HCT116 (cell line): Measurements from ENCODE around the gene TRERF1. TPM values are rescaled to one million over a fixed set of nuclear protein-coding genes. Genes with fewer than 3 reads are reported as not detected.

Source experiments
- ATAC-seq: fragments of 200-7000 bp; cut with Tn5 transposase; 2 replicates; pipeline ENCODE4 v1.9.1; 2020; ENCODE audit warnings: mild to moderate bottlenecking, moderate library complexity
- BruUV-seq: library from RNA; stranded (reverse); fragments of 400-500 nt; replicated peaks from 2 replicates; lab custom pipeline; 2021; lab: Mats Ljungman, UMichigan
- CTCF ChIA-PET: fragments of 300-600 bp; sonication (Branson Sonifier 250); formaldehyde crosslinking; loops from one replicate; lab custom pipeline; 2021; ENCODE audit warnings: antibody characterized with exemption; lab: Charles Lee
- POLR2A ChIA-PET: fragments of 300-600, 350-600 bp; sonication (Branson Sonifier 250); formaldehyde crosslinking; loops from one replicate; lab custom pipeline; 2021; ENCODE audit warnings: antibody characterized with exemption; lab: Charles Lee
- RAD21 ChIA-PET, 2 experiments: fragments of 300-600 bp; sonication (Branson Sonifier 250); formaldehyde crosslinking; loops; one replicate each; lab custom pipeline; 2023; ENCODE audit warnings: low total read pairs in 2 of 2; ENCODE audit not compliant: uncharacterized antibody in 2 of 2, unreplicated experiment in 2 of 2, low non-redundant PET in 1 of 2; lab: Charles Lee
- DNase-seq: peaks from one replicate; pipeline ENCODE4 v3.0.0-alpha.2; 2010; ENCODE audit warnings: low read depth, low spot score
- H2AFZ ChIP-seq: fragments of 200-600 bp; shearing (Covaris generic), sonication (generic); 2 replicates; pipeline ENCODE4 v1.6.1; 2017; ENCODE audit warnings: low read depth, mixed run types, mixed read lengths, antibody characterized with exemption, low read length; ENCODE audit not compliant: poor library complexity, severe bottlenecking
- H3K27ac ChIP-seq: 2 replicates; pipeline ENCODE4 v1.5.1; 2012; ENCODE audit warnings: low read depth, low read length
- H3K27me3 ChIP-seq: fragments of 200-600 bp; sonication (generic); 2 replicates; pipeline ENCODE4 v1.6.1; 2016; ENCODE audit warnings: mixed run types, low read length, mixed read lengths; ENCODE audit not compliant: insufficient read depth
- H3K36me3 ChIP-seq, 2 experiments: fragments of 200-500 bp in 1 of 2; fragments of 200-600 bp in 1 of 2; sonication (Bioruptor generic) in 1 of 2; sonication (generic) in 1 of 2; 2 replicates each; pipeline versions ENCODE4 v1.5.1 to v1.6.1; 2014 to 2016; ENCODE audit warnings: low read length in 2 of 2, inconsistent platforms in 1 of 2, mixed read lengths in 1 of 2, mixed run types in 1 of 2; ENCODE audit not compliant: insufficient read depth in 2 of 2, control insufficient read depth in 1 of 2
- H3K4me1 ChIP-seq, 2 experiments: fragments of 200-600 bp in 1 of 2; sonication (generic) in 1 of 2; 2 replicates each; pipeline versions ENCODE4 v1.5.1 to v1.6.1; 2012 to 2017; ENCODE audit warnings: low read length in 2 of 2, inconsistent platforms in 1 of 2, mild to moderate bottlenecking in 1 of 2, mixed read lengths in 1 of 2, mixed run types in 1 of 2, moderate library complexity in 1 of 2; ENCODE audit not compliant: insufficient read depth in 2 of 2, control insufficient read depth in 1 of 2
- H3K4me2 ChIP-seq: fragments of 200-600 bp; sonication (generic); 2 replicates; pipeline ENCODE4 v1.6.1; 2017; ENCODE audit warnings: mixed run types, low read length, mixed read lengths
- H3K4me3 ChIP-seq, 2 experiments: fragments of 200-600 bp in 1 of 2; sonication (generic) in 1 of 2; replicated peaks in 1 of 2; 2 replicates each; pipeline ENCODE4 v1.5.1; 2011 to 2016; ENCODE audit warnings: low read length in 2 of 2, control low read depth in 1 of 2, low read depth in 1 of 2, mild to moderate bottlenecking in 1 of 2, mixed read lengths in 1 of 2, mixed run types in 1 of 2
- H3K79me2 ChIP-seq: fragments of 200-600 bp; sonication (generic); 2 replicates; pipeline ENCODE4 v1.6.1; 2017; ENCODE audit warnings: mild to moderate bottlenecking, mixed run types, low read length, moderate library complexity, mixed read lengths; ENCODE audit not compliant: insufficient read depth
- H3K9ac ChIP-seq: fragments of 200-600 bp; sonication (generic); 2 replicates; pipeline ENCODE4 v1.6.1; 2016; ENCODE audit warnings: low read length, mixed read lengths
- H3K9me2 ChIP-seq: fragments of 200-600 bp; sonication (generic), shearing (Covaris generic); 2 replicates; pipeline ENCODE4 v1.6.1; 2017; ENCODE audit warnings: mixed run types, mild to moderate bottlenecking, moderate library complexity; ENCODE audit not compliant: insufficient read depth
- H3K9me3 ChIP-seq, 2 experiments: fragments of 200-500 bp in 1 of 2; fragments of 200-600 bp in 1 of 2; sonication (Bioruptor generic) in 1 of 2; sonication (generic) in 1 of 2; 2 replicates each; pipeline ENCODE4 v1.6.1; 2014 to 2017; ENCODE audit warnings: low read length in 2 of 2, mixed read lengths in 2 of 2, inconsistent platforms in 1 of 2, low read depth in 1 of 2, mild to moderate bottlenecking in 1 of 2, mixed run types in 1 of 2, moderate library complexity in 1 of 2; ENCODE audit not compliant: control insufficient read depth in 1 of 2, insufficient read depth in 1 of 2
- H4K20me1 ChIP-seq: fragments of 200-600 bp; sonication (generic), shearing (Covaris generic); 2 replicates; pipeline ENCODE4 v1.6.1; 2017; ENCODE audit warnings: mixed run types, mild to moderate bottlenecking, moderate library complexity; ENCODE audit not compliant: insufficient read depth
- CBX3 ChIP-seq: IDR thresholded peaks from 2 replicates; pipeline ENCODE4 v1.6.1; 2012; ENCODE audit warnings: low read depth
- CEBPB ChIP-seq: IDR thresholded peaks from 2 replicates; pipeline ENCODE4 v1.6.1; 2012; ENCODE audit warnings: low read depth
- EGR1 ChIP-seq: IDR thresholded peaks from 2 replicates; pipeline ENCODE4 v1.6.1; 2012; ENCODE audit warnings: low read depth
- ELF1 ChIP-seq: IDR thresholded peaks from 2 replicates; pipeline ENCODE4 v1.6.1; 2012; ENCODE audit warnings: low read depth, borderline replicate concordance
- EZH2 ChIP-seq: fragments of 200-600 bp; sonication (generic); IDR thresholded peaks from 2 replicates; pipeline ENCODE4 v1.6.1; 2017; ENCODE audit warnings: antibody characterized with exemption, mixed run types
- EZH2phosphoT487 ChIP-seq: fragments of 200-600 bp; IDR thresholded peaks from 2 replicates; pipeline ENCODE4 v1.6.1; 2018; ENCODE audit warnings: antibody characterized with exemption, borderline replicate concordance
- POLR2A ChIP-seq: IDR thresholded peaks from 2 replicates; pipeline ENCODE4 v1.7.0; 2011; ENCODE audit warnings: borderline replicate concordance; ENCODE audit not compliant: insufficient read depth, insufficient read length; ENCODE audit errors: extremely low read depth
- POLR2AphosphoS5 ChIP-seq: IDR thresholded peaks from 2 replicates; pipeline ENCODE4 v1.6.1; 2011; ENCODE audit warnings: mild to moderate bottlenecking, low read depth, low read length, moderate library complexity
- RAD21 ChIP-seq: IDR thresholded peaks from 2 replicates; pipeline ENCODE4 v1.6.1; 2012; ENCODE audit warnings: low read depth, mild to moderate bottlenecking
- SIN3A ChIP-seq: IDR thresholded peaks from 2 replicates; pipeline ENCODE4 v1.6.1; 2012; ENCODE audit warnings: low read depth
- SP1 ChIP-seq: IDR thresholded peaks from 2 replicates; pipeline ENCODE4 v1.6.1; 2012; ENCODE audit warnings: low read depth
- SRF ChIP-seq: IDR thresholded peaks from 2 replicates; pipeline ENCODE4 v1.6.1; 2012; ENCODE audit warnings: low read depth
- TCF7L2 ChIP-seq: IDR thresholded peaks from 2 replicates; pipeline ENCODE4 v1.7.0; 2011; ENCODE audit warnings: borderline replicate concordance, inconsistent platforms; ENCODE audit not compliant: insufficient read depth, insufficient read length; ENCODE audit errors: extremely low read depth
- YY1 ChIP-seq: IDR thresholded peaks from 2 replicates; pipeline ENCODE4 v1.6.1; 2011; ENCODE audit warnings: low read length, low read depth, moderate library complexity, mild to moderate bottlenecking; ENCODE audit not compliant: insufficient replicate concordance; ENCODE audit errors: extremely low read depth
- ZFX ChIP-seq: fragments of 450-650 bp; IDR thresholded peaks from 2 replicates; pipeline ENCODE4 v1.6.1; 2017
- intact Hi-C: fragments of 100-400 bp; cut with micrococcal nuclease; formaldehyde crosslinking; loops from 2 replicates; pipeline ENCODE4 v1.10.0; 2022
- total RNA-seq: library from RNA; stranded (reverse); gene quantifications from one replicate; pipeline ENCODE4 v1.2.1, GENCODE V29; 2021; ENCODE audit not compliant: unreplicated experiment
- TF ChIP-seq, protein P1 (sequence below): IDR thresholded peaks from 2 replicates; pipeline ENCODE4 v1.6.1; 2012
- TF ChIP-seq, protein P2 (sequence below): IDR thresholded peaks from 2 replicates; pipeline ENCODE4 v1.6.1; 2011; ENCODE audit warnings: mild to moderate bottlenecking, low read length, moderate library complexity; ENCODE audit not compliant: insufficient replicate concordance; ENCODE audit errors: extremely low read depth
- TF ChIP-seq, protein P3 (sequence below): IDR thresholded peaks from 2 replicates; pipeline ENCODE4 v1.6.1; 2012; ENCODE audit warnings: low read depth

TRERF1 gene
- total RNA-seq, 1 experiment from 2014 or later: 12.4 TPM

DNA sequence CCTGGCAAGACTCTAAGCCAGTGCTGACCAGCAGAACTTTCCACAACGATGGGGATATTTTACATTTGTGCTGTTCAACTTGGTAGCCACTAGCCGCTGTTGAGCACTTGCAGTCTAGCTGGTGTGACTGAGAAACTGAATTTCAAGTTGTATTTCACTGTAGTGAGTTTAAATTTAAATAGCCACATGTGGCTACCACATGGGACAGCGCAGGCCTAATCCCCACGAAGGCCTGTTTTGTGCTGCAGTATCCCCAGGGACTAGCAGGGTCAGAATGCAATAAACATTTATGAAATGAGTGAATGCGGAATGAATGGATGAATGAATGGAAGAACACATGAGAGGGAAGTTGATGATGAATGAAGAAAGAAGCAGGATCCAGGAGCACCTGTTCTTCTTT lies 115.8 kb downstream of the TRERF1 start:
- Histone ChIP-seq H2AFZ (no peak overlapping the region), H3K4me1 (peaks cover 30 to 34% of the 10 kb centered on the region in 2 experiments), H3K9me2 (no peaks in the 10 kb centered on the region), H4K20me1 (no peaks in the 10 kb centered on the region), H3K4me2 (no peak overlapping the region), H3K79me2 (no peaks in the 10 kb centered on the region), H3K4me3 (no peak overlapping the region), H3K9me3 (no peaks in the 10 kb centered on the region), H3K27me3 (no peaks in the 10 kb centered on the region), H3K36me3 (no peaks in the 10 kb centered on the region), H3K9ac (no peak overlapping the region), H3K27ac (no peak overlapping the region)
- intact Hi-C loops: loop anchor here (5.0 kb wide), 1 partner anchor 116 kb away; the partner anchor contains the start of gene TRERF1
- ATAC-seq (no peak), DNase-seq (no peak)
- RAD21 ChIA-PET: no interaction called here
- POLR2A ChIA-PET: no interaction called here
- BruUV-seq: no TSS peak
- TF ChIP-seq, protein P1, sequence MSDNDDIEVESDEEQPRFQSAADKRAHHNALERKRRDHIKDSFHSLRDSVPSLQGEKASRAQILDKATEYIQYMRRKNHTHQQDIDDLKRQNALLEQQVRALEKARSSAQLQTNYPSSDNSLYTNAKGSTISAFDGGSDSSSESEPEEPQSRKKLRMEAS: no peak
- TF ChIP-seq, protein P2, sequence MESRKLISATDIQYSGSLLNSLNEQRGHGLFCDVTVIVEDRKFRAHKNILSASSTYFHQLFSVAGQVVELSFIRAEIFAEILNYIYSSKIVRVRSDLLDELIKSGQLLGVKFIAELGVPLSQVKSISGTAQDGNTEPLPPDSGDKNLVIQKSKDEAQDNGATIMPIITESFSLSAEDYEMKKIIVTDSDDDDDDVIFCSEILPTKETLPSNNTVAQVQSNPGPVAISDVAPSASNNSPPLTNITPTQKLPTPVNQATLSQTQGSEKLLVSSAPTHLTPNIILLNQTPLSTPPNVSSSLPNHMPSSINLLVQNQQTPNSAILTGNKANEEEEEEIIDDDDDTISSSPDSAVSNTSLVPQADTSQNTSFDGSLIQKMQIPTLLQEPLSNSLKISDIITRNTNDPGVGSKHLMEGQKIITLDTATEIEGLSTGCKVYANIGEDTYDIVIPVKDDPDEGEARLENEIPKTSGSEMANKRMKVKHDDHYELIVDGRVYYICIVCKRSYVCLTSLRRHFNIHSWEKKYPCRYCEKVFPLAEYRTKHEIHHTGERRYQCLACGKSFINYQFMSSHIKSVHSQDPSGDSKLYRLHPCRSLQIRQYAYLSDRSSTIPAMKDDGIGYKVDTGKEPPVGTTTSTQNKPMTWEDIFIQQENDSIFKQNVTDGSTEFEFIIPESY: no peak
- TF ChIP-seq EZH2: no peak
- no peak for TF ChIP-seq EGR1
- TF ChIP-seq RAD21: no peak
- no peak for TF ChIP-seq CBX3
- TF ChIP-seq POLR2AphosphoS5: no peak
- no peak for TF ChIP-seq ELF1
- no peak for TF ChIP-seq YY1
- no peak for TF ChIP-seq SP1
- TF ChIP-seq EZH2phosphoT487: no peak
- TF ChIP-seq CEBPB: no peak
- TF ChIP-seq SRF: no peak
- no peak for TF ChIP-seq TCF7L2
- TF ChIP-seq POLR2A: no peak
- TF ChIP-seq ZFX: no peak
- TF ChIP-seq, protein P3, sequence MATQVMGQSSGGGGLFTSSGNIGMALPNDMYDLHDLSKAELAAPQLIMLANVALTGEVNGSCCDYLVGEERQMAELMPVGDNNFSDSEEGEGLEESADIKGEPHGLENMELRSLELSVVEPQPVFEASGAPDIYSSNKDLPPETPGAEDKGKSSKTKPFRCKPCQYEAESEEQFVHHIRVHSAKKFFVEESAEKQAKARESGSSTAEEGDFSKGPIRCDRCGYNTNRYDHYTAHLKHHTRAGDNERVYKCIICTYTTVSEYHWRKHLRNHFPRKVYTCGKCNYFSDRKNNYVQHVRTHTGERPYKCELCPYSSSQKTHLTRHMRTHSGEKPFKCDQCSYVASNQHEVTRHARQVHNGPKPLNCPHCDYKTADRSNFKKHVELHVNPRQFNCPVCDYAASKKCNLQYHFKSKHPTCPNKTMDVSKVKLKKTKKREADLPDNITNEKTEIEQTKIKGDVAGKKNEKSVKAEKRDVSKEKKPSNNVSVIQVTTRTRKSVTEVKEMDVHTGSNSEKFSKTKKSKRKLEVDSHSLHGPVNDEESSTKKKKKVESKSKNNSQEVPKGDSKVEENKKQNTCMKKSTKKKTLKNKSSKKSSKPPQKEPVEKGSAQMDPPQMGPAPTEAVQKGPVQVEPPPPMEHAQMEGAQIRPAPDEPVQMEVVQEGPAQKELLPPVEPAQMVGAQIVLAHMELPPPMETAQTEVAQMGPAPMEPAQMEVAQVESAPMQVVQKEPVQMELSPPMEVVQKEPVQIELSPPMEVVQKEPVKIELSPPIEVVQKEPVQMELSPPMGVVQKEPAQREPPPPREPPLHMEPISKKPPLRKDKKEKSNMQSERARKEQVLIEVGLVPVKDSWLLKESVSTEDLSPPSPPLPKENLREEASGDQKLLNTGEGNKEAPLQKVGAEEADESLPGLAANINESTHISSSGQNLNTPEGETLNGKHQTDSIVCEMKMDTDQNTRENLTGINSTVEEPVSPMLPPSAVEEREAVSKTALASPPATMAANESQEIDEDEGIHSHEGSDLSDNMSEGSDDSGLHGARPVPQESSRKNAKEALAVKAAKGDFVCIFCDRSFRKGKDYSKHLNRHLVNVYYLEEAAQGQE: no peak
- TF ChIP-seq SIN3A: no peak
- CTCF ChIA-PET: no interaction called here
